WTC11 (cell line): ENCODE measurements around the gene FAM221B.

Experiments used
- EMX1 ChIP-seq: fragments of 250-450 bp; sonication (Bioruptor Pico); IDR thresholded peaks from 2 replicates; pipeline ENCODE4 v1.8.0; 2021; ENCODE audit warnings: mild to moderate bottlenecking
- KAT7 ChIP-seq: sonication (generic); formaldehyde crosslinking; IDR thresholded peaks from 2 replicates; pipeline ENCODE4 v1.8.1; 2023; ENCODE audit warnings: missing genetic modification reagents, mild to moderate bottlenecking, borderline replicate concordance
- OVOL2 ChIP-seq: fragments of 250-450 bp; sonication (Bioruptor Pico); IDR thresholded peaks from 2 replicates; pipeline ENCODE4 v1.9.0; 2021; ENCODE audit warnings: mild to moderate bottlenecking, borderline replicate concordance
- ZBTB21 ChIP-seq: sonication (generic); formaldehyde crosslinking; IDR thresholded peaks from 2 replicates; pipeline ENCODE4 v1.8.1; 2023; ENCODE audit warnings: mild to moderate bottlenecking, missing genetic modification reagents, borderline replicate concordance
- ZNF423 ChIP-seq: fragments of 250-450 bp; sonication (Bioruptor Pico); IDR thresholded peaks from 2 replicates; pipeline ENCODE4 v2.1.2; 2022; ENCODE audit warnings: mild to moderate bottlenecking, moderate library complexity
- TF ChIP-seq, protein P1 (sequence below): fragments of 250-450 bp; sonication (Bioruptor Pico); IDR thresholded peaks from 2 replicates; pipeline ENCODE4 v2.1.2; 2022; ENCODE audit warnings: mild to moderate bottlenecking, moderate library complexity
- TF ChIP-seq, protein P2 (sequence below): fragments of 200-600 bp; IDR thresholded peaks from 2 replicates; pipeline ENCODE4 v1.8.0; 2022; ENCODE audit warnings: antibody characterized with exemption
- TF ChIP-seq, protein P3 (sequence below): sonication (generic); formaldehyde crosslinking; IDR thresholded peaks from 2 replicates; pipeline ENCODE4 v1.8.1; 2022; ENCODE audit warnings: mild to moderate bottlenecking, moderate library complexity, missing genetic modification reagents
- TF ChIP-seq, protein P4 (sequence below): fragments of 250-450 bp; sonication (Bioruptor Pico); IDR thresholded peaks from 2 replicates; pipeline ENCODE4 v1.9.0; 2021; ENCODE audit warnings: mild to moderate bottlenecking
- TF ChIP-seq, protein P5 (sequence below): sonication (generic); formaldehyde crosslinking; IDR thresholded peaks from 2 replicates; pipeline ENCODE4 v1.8.1; 2022; ENCODE audit warnings: missing genetic modification reagents, borderline replicate concordance
- TF ChIP-seq, protein P6 (sequence below): sonication (generic); formaldehyde crosslinking; IDR thresholded peaks from 2 replicates; pipeline ENCODE4 v1.8.1; 2023; ENCODE audit warnings: mild to moderate bottlenecking, moderate library complexity, missing genetic modification reagents

DNA sequence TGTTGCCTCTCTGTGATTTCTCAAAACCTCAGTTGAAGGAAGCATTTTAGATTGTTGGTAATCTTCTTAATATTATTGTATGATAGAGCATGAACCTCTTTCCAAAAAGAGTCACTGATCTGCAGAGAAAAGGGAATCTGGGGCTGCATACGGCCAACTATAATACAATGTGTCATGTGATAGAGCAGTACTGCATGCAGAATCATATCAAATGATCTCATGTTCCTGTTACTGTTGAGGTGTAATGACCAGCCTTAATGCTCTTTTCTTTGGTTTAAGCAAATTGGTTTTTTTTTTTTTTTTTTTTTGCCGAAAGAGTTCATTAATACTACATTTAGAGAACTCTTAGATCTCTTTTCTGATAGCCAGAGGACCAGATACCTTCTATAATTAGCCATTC lies 61.5 kb downstream of the FAM221B start:
- TF ChIP-seq, protein P1, sequence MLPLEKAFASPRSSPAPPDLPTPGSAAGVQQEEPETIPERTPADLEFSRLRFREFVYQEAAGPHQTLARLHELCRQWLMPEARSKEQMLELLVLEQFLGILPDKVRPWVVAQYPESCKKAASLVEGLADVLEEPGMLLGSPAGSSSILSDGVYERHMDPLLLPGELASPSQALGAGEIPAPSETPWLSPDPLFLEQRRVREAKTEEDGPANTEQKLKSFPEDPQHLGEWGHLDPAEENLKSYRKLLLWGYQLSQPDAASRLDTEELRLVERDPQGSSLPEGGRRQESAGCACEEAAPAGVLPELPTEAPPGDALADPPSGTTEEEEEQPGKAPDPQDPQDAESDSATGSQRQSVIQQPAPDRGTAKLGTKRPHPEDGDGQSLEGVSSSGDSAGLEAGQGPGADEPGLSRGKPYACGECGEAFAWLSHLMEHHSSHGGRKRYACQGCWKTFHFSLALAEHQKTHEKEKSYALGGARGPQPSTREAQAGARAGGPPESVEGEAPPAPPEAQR (CRISPR knock-in tag): no peak
- TF ChIP-seq ZNF423 (CRISPR knock-in tag) (no peak), EMX1 (CRISPR knock-in tag) (no peak), KAT7 (CRISPR knock-in tag) (no peak), OVOL2 (no peak), ZBTB21 (CRISPR knock-in tag) (no peak)
- TF ChIP-seq, protein P2, sequence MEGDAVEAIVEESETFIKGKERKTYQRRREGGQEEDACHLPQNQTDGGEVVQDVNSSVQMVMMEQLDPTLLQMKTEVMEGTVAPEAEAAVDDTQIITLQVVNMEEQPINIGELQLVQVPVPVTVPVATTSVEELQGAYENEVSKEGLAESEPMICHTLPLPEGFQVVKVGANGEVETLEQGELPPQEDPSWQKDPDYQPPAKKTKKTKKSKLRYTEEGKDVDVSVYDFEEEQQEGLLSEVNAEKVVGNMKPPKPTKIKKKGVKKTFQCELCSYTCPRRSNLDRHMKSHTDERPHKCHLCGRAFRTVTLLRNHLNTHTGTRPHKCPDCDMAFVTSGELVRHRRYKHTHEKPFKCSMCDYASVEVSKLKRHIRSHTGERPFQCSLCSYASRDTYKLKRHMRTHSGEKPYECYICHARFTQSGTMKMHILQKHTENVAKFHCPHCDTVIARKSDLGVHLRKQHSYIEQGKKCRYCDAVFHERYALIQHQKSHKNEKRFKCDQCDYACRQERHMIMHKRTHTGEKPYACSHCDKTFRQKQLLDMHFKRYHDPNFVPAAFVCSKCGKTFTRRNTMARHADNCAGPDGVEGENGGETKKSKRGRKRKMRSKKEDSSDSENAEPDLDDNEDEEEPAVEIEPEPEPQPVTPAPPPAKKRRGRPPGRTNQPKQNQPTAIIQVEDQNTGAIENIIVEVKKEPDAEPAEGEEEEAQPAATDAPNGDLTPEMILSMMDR: no peak
- TF ChIP-seq, protein P3, sequence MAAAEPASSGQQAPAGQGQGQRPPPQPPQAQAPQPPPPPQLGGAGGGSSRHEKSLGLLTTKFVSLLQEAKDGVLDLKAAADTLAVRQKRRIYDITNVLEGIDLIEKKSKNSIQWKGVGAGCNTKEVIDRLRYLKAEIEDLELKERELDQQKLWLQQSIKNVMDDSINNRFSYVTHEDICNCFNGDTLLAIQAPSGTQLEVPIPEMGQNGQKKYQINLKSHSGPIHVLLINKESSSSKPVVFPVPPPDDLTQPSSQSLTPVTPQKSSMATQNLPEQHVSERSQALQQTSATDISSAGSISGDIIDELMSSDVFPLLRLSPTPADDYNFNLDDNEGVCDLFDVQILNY (CRISPR knock-in tag): no peak
- TF ChIP-seq, protein P4, sequence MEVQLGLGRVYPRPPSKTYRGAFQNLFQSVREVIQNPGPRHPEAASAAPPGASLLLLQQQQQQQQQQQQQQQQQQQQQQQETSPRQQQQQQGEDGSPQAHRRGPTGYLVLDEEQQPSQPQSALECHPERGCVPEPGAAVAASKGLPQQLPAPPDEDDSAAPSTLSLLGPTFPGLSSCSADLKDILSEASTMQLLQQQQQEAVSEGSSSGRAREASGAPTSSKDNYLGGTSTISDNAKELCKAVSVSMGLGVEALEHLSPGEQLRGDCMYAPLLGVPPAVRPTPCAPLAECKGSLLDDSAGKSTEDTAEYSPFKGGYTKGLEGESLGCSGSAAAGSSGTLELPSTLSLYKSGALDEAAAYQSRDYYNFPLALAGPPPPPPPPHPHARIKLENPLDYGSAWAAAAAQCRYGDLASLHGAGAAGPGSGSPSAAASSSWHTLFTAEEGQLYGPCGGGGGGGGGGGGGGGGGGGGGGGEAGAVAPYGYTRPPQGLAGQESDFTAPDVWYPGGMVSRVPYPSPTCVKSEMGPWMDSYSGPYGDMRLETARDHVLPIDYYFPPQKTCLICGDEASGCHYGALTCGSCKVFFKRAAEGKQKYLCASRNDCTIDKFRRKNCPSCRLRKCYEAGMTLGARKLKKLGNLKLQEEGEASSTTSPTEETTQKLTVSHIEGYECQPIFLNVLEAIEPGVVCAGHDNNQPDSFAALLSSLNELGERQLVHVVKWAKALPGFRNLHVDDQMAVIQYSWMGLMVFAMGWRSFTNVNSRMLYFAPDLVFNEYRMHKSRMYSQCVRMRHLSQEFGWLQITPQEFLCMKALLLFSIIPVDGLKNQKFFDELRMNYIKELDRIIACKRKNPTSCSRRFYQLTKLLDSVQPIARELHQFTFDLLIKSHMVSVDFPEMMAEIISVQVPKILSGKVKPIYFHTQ (CRISPR knock-in tag): no peak
- TF ChIP-seq, protein P5, sequence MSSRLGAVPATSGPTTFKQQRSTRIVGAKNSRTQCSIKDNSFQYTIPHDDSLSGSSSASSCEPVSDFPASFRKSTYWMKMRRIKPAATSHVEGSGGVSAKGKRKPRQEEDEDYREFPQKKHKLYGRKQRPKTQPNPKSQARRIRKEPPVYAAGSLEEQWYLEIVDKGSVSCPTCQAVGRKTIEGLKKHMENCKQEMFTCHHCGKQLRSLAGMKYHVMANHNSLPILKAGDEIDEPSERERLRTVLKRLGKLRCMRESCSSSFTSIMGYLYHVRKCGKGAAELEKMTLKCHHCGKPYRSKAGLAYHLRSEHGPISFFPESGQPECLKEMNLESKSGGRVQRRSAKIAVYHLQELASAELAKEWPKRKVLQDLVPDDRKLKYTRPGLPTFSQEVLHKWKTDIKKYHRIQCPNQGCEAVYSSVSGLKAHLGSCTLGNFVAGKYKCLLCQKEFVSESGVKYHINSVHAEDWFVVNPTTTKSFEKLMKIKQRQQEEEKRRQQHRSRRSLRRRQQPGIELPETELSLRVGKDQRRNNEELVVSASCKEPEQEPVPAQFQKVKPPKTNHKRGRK (CRISPR knock-in tag): no peak
- TF ChIP-seq, protein P6, sequence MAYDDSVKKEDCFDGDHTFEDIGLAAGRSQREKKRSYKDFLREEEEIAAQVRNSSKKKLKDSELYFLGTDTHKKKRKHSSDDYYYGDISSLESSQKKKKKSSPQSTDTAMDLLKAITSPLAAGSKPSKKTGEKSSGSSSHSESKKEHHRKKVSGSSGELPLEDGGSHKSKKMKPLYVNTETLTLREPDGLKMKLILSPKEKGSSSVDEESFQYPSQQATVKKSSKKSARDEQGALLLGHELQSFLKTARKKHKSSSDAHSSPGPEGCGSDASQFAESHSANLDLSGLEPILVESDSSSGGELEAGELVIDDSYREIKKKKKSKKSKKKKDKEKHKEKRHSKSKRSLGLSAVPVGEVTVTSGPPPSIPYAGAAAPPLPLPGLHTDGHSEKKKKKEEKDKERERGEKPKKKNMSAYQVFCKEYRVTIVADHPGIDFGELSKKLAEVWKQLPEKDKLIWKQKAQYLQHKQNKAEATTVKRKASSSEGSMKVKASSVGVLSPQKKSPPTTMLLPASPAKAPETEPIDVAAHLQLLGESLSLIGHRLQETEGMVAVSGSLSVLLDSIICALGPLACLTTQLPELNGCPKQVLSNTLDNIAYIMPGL: no peak
